Measurements from ENCODE around the gene PLXDC2. TPM values are rescaled to one million over a fixed set of nuclear protein-coding genes. Genes with fewer than 3 reads are reported as not detected.

The PLXDC2 gene
- total and polyA plus RNA-seq, 2 experiments from 2014 or later = 10.3 to 22.6 TPM

DNA sequence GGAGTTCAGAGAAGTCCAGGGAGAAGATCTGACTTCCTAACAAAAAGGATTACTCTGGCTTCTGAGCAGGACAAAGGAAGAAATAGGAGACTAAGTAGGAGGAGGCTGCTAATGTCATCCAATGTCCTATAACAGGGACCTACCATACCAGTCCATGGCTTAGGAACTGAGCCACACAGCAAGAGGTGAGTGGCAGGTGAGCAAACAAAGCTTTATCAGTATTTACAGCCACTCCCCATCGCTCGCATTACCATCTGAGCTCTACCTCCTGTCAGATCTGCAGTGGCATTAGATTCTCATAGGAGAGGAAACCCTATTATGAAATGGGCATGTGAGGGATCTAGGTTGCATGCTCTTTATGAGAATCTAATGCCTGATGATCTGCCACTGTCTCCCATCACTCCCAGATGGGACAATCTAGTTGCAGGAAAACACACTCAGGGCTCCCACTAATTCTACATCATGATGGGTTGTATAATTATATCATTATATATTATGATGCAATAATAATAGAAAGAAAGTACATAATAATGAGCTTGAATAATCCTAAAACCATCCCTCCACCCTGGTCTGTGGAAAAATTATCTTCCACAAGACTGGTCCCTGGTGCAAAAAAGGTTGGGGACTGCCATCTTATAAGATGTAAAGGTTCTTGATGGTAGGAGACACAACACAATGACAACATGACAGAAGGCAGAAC is 487.4 kb downstream of the PLXDC2 start:
- TF ChIP-seq, protein P1, sequence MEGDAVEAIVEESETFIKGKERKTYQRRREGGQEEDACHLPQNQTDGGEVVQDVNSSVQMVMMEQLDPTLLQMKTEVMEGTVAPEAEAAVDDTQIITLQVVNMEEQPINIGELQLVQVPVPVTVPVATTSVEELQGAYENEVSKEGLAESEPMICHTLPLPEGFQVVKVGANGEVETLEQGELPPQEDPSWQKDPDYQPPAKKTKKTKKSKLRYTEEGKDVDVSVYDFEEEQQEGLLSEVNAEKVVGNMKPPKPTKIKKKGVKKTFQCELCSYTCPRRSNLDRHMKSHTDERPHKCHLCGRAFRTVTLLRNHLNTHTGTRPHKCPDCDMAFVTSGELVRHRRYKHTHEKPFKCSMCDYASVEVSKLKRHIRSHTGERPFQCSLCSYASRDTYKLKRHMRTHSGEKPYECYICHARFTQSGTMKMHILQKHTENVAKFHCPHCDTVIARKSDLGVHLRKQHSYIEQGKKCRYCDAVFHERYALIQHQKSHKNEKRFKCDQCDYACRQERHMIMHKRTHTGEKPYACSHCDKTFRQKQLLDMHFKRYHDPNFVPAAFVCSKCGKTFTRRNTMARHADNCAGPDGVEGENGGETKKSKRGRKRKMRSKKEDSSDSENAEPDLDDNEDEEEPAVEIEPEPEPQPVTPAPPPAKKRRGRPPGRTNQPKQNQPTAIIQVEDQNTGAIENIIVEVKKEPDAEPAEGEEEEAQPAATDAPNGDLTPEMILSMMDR (IDR thresholded peaks at IDR 0.05; ENCODE audit: low read depth, low read length) = no peak
- no peaks in the 10 kb centered on the region for H3K4me1 ChIP-seq (ENCODE audit: low read depth)
- H3K36me3 ChIP-seq = no peaks in the 10 kb centered on the region
- no peaks in the 10 kb centered on the region for H3K9me3 ChIP-seq (ENCODE audit: low read depth)
- no peak for DNase-seq (ENCODE audit: low read depth in 1 of 2, low spot score in 1 of 2)
- H3K27me3 ChIP-seq = no peaks in the 10 kb centered on the region
- H3K4me3 ChIP-seq = no peak overlapping the region
- H3K27ac ChIP-seq = no peak overlapping the region

DNA sequence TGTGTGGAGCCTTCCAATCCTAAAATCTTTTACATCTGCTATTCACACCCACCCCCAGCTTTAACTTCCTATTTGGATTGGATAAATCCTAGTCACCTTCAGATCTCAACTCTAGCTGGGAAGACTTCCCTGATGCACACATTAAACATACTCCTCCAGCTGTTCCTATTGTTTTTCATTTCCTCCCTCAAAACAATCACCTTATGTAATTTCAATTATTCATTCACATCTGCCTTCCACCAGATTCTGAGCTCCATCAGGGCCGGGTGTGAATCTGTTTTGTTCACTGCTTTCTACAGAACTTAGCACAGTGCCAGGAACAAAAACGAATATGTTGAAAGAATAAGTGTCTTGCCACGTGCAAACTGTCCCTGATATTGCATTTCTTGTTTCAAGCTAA is 497.4 kb downstream of the PLXDC2 start:
- no peak overlapping the region for H3K27ac ChIP-seq
- no peaks in the 10 kb centered on the region for H3K36me3 ChIP-seq
- H3K4me3 ChIP-seq = no peak overlapping the region
- no peaks in the 10 kb centered on the region for H3K27me3 ChIP-seq
- TF ChIP-seq, protein P1 (IDR thresholded peaks at IDR 0.05; ENCODE audit: low read depth, low read length) = no peak
- no peak for DNase-seq (ENCODE audit: low read depth in 1 of 2, low spot score in 1 of 2)
- no peaks in the 10 kb centered on the region for H3K4me1 ChIP-seq (ENCODE audit: low read depth)
- H3K9me3 ChIP-seq (ENCODE audit: low read depth) = no peaks in the 10 kb centered on the region

DNA sequence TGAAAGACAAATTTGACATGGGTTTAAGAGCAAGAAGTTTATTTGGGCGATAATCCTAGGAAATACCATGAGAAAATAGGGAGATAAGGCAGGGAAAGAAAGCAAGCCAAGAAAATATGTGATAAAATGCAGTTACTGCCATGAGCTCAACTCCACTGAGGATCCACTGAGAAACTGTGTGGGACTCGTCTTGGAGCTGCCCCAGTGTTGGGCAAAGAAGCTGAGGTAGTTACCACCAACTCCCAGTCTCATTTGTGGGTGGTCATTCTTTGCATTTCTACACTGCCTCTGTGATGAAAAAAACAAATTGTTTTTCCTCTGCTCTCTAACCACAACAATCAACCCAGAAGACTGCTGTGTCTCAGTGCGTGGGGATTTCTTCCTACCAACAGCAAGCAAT is 498.2 kb downstream of the PLXDC2 start:
- TF ChIP-seq, protein P1 (IDR thresholded peaks at IDR 0.05; ENCODE audit: low read depth, low read length) = no peak
- Histone ChIP-seq H3K36me3 (no peaks in the 10 kb centered on the region), H3K4me3 (no peak overlapping the region), H3K27ac (no peak overlapping the region), H3K9me3 (ENCODE audit: low read depth) (no peaks in the 10 kb centered on the region), H3K4me1 (ENCODE audit: low read depth) (no peaks in the 10 kb centered on the region), H3K27me3 (no peaks in the 10 kb centered on the region)
- DNase-seq (ENCODE audit: low read depth in 1 of 2, low spot score in 1 of 2) = no peak

DNA sequence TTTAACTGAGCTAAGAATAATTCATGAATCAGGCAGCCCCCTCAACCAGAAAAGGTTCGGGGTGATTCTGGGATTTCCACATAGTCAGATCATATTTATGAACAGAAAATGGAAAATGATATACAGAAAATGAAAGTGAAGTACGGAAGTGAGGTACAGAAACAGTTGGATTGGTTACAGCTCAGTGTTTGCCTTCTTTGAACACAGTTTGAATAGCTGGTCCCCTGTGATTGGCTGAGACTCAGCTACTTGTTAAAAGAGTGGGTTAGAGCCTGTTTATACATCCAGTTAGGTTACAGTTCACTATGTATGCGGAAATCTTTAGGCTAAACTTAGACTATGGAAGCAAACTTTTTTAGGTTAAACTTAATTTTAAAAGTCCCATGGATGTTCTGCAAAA is 511.7 kb downstream of the PLXDC2 start:
- TF ChIP-seq, protein P1 (IDR thresholded peaks at IDR 0.05; ENCODE audit: low read depth, low read length) = no peak
- no peak for DNase-seq (ENCODE audit: low read depth in 1 of 2, low spot score in 1 of 2)
- Histone ChIP-seq H3K27me3 (no peaks in the 10 kb centered on the region), H3K9me3 (ENCODE audit: low read depth) (no peaks in the 10 kb centered on the region), H3K27ac (no peak overlapping the region), H3K4me1 (ENCODE audit: low read depth) (no peaks in the 10 kb centered on the region), H3K36me3 (no peaks in the 10 kb centered on the region), H3K4me3 (no peak overlapping the region)

DNA sequence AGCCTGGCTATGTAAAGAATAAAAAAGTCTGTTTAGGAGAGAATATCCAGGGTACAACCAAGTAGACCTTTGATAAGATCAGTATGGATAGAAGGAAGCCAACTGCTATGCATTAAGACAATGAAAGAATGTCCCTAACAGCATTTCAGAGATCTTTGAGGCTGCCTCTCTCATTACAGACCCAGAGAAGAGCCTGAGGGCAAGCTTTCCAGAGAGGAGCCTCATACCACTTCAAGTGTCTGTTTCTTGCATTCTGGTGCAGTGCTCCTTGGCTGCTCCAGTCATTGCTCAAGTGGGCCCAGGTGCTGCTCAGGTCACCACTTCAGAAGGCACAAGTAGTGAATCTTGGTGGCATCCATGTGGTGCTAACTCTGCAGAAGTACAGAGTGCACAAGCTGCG is 514.0 kb downstream of the PLXDC2 start:
- Histone ChIP-seq H3K4me1 (ENCODE audit: low read depth) (no peaks in the 10 kb centered on the region), H3K4me3 (no peak overlapping the region), H3K36me3 (no peaks in the 10 kb centered on the region), H3K9me3 (ENCODE audit: low read depth) (no peaks in the 10 kb centered on the region), H3K27ac (no peak overlapping the region), H3K27me3 (no peaks in the 10 kb centered on the region)
- no peak for DNase-seq (ENCODE audit: low read depth in 1 of 2, low spot score in 1 of 2)
- TF ChIP-seq, protein P1 (IDR thresholded peaks at IDR 0.05; ENCODE audit: low read depth, low read length) = no peak
